HL-60/S4 (cell line): ENCODE data around the gene CCDC138.

Source experiments
- in situ Hi-C: fragments of 300-500 bp; cut with MboI; formaldehyde crosslinking; loops from 2 replicates; pipeline ENCODE4 v1.14.3; 2022; ENCODE audit warnings: low sequenced_read_pairs

The CCDC138 gene

GRCh38 chr2:108918156-108918874, 131.7 kb downstream of the CCDC138 start:
- in situ Hi-C loops, result no loop called here

DNA sequence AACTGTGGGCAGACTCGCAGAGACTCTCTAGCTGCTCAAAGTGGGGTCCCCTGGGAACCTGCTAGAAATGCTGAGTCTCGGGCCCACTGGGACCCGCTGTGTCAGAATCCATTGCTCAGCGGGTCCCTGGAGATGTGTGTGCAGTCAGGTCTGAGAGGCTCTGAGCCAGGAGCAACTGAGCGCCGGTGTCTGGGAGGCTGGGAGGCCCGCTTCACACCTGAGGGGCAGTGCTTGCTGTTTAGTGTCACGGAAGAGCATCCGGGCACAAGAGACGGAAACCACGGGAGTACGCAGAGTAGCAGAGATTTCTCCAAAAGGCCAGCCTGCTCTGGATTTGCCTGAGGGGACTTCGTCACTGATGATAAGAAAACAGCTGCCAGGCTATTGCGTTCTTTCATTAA, 132.4 kb downstream of the CCDC138 start:
- in situ Hi-C loops, result no loop called here

- in situ Hi-C loops, result no loop called here
These were observed 133.2 kb downstream of the CCDC138 start for GRCh38 chr2:108919571-108920373.

DNA sequence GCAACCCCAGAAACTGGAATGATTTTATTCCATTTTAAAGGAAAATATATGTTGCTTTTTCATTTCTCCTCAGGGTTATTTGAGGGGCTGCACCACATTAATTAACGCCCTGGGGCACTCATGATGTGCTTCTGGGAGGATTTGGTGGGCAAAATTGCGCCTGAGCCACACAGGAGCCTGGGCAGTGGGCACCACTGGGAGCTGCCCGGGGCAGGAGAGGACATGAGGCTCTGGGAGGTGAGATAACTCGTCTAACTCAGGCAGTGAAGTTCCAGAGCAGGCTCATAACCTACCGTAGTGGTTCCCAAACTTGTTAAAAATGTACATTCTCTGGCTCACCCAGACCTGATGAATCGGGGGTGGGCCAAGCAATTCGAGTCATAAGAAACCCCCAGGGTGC, 134.1 kb downstream of the CCDC138 start:
- in situ Hi-C loops, result no loop called here

GRCh38 chr2:108921096-108922030, 134.8 kb downstream of the CCDC138 start:
- in situ Hi-C loops, result no loop called here

DNA sequence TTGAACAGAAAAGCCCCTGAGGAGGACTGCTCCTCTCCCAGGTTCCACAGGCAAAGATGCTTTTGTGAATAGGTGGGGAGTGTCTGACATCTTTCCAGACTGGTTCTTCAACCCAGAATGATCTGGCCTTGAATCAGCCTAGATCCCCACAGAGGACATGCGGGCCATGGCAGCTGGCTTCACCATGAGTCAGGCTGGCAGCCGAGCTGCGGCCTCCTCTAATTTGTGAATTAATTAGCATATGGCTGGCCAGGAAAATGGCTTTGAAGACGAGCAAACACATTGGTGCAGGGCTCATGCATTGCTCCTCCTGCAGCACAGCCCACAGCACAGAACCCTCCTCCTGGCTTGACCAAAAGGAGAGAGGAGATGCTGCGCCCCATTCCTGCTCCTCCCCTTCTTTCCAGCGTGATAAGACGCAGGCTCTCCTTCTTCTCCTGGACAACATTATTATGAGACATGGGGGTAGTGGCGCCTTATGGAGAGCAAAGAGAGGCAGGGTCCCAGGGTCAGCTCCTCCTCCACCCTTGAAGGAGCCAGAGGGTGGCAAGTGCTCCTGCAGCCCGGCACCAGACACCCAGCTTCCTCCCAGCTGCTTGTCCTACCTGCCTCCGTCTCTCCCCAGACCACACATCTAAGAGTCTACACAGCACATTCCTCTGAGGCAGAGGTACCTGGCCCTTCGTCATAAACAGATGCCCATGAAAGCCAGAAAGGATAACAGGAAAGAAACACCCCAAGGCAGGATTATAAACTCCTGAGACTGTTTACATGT, 135.8 kb downstream of the CCDC138 start:
- in situ Hi-C loops, result no loop called here

DNA sequence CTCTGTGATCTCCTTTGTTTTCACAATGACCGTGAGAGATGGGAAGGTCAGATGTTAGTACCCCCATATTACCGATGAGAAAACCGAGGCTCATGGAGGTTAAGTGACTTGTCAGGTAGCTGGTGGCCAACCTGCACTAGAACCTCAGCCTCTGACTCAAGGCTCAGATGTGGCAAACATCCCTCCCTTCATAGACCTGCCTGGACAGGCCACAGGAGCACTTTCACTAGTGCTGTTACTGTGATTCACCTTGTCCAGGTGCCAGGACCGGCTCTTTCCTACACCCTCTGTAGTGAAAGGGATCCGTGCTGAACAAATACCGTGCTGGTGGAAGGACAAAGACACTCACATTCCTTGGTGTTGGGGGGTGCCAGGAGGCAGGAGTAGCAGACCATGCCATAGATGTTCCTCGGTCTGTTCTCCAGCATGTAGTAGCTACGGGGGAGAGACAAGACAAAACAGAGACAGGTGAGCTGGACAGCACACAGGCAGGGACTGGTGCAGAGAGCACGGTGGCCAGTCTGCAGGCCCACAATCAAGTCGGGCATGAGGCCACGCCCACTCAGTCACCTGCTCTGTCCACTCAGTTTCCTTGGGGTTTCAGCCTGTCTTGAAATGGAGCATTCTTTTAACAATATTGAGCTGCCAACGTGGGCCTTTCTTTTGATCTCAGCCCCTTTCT, 136.6 kb downstream of the CCDC138 start:
- in situ Hi-C loops, result no loop called here

GRCh38 chr2:108923736-108924579, 137.4 kb downstream of the CCDC138 start:
- in situ Hi-C loops, result no loop called here

DNA sequence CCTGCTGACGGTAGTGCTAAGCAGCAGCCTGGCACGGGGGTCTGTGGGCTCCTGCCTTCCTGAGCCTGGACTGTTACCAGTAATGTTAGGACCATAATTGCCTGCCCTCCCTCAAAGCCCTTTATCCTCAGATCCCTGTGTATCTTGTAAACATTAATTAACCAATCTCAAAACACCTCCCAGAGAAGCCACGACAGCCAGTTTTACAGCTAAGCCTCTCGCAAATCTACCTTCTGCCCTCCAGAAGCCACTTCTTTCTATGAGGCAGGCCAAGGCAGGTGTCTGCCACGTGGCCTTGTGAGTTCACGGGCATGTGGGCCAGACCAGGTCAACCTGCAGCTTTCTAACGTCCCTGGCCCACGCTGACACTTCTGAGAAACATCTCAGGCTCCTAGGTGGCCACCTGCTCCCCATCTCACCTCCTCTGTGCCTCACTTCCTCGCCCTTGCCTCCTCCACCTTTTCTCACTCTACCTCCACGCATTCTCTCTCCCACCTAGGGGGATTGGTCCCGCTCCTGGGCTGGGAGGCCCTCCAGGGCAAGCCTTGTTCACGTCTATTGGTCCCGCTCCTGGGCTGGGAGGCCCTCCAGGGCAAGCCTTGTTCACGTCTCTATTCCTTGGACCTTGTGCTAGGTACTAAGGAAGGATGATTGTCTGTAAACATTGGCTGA, 138.1 kb downstream of the CCDC138 start:
- in situ Hi-C loops, result no loop called here

GRCh38 chr2:108925286-108925685, 138.7 kb downstream of the CCDC138 start:
- in situ Hi-C loops, result no loop called here

DNA sequence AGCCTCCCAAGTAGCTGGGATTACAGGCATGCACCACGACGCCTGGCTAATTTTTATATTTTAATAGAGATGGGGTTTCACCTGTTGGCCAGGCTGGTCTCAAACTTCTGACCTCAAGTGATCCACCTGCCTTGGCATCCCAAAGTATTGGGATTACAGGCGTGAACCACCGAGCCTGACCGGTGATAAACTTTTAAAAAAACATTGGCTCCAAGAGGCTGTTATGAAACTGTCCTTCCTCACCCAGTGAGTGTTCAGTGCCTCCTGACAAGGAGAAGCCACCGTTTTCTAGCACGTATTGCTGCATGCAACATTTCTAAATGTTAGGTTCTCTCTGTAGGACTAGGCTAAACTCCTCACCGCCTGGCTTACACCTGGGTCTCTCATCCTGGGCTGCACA, 139.2 kb downstream of the CCDC138 start:
- in situ Hi-C loops, result no loop called here
